K562 (cell line): ENCODE measurements around the gene PPP1CC. TPM values are rescaled to one million over a fixed set of nuclear protein-coding genes. Genes with fewer than 3 reads are reported as not detected.

Experiments used
- BMI1 ChIP-seq: fragments of 150-350 bp; IDR thresholded peaks from 2 replicates; pipeline ENCODE4 v1.6.1; 2014; ENCODE audit warnings: low read length
- CTCF ChIP-seq, 3 experiments: IDR thresholded peaks in 2 of 3; conservative IDR thresholded peaks in 1 of 3; 2 replicates each; pipeline ENCODE4 v1.5.1; 2011 to 2012; ENCODE audit warnings: low read length in 3 of 3, mild to moderate bottlenecking in 3 of 3, control low read depth in 2 of 3, improper control_type of control experiment in 1 of 3, inconsistent platforms in 1 of 3, low read depth in 1 of 3, mixed read lengths in 1 of 3, moderate library complexity in 1 of 3; ENCODE audit not compliant: insufficient read depth in 2 of 3
- DNMT1 ChIP-seq: fragments of 450-650 bp; IDR thresholded peaks from 2 replicates; pipeline ENCODE4 v1.6.1; 2016; ENCODE audit warnings: antibody characterized with exemption, mild to moderate bottlenecking
- FOXK1 ChIP-seq: sonication (generic); formaldehyde crosslinking; IDR thresholded peaks from 2 replicates; pipeline ENCODE4 v1.8.0; 2022; ENCODE audit warnings: missing genetic modification reagents, mild to moderate bottlenecking, borderline replicate concordance
- MGA ChIP-seq: fragments of 450-650 bp; IDR thresholded peaks from 2 replicates; pipeline ENCODE4 v1.6.1; 2016; ENCODE audit warnings: mild to moderate bottlenecking, moderate library complexity
- MYC ChIP-seq, 2 experiments: fragments of 250-450 bp in 1 of 2; sonication (Bioruptor Pico) in 1 of 2; IDR thresholded peaks; 2 replicates each; pipeline versions ENCODE4 v1.5.1 to v1.6.1; 2012 to 2021; ENCODE audit warnings: low read depth in 2 of 2, borderline replicate concordance in 1 of 2, improper control_type of control experiment in 1 of 2, low read length in 1 of 2, mild to moderate bottlenecking in 1 of 2, moderate library complexity in 1 of 2
- RAD51 ChIP-seq: fragments of 450-650 bp; IDR thresholded peaks from 2 replicates; pipeline ENCODE4 v1.7.1; 2016; ENCODE audit warnings: low read depth, mild to moderate bottlenecking, borderline replicate concordance
- TSHZ1 ChIP-seq: fragments of 250-450 bp; sonication (Bioruptor Pico); IDR thresholded peaks from 2 replicates; pipeline ENCODE4 v1.4.0; 2020; ENCODE audit warnings: mild to moderate bottlenecking, moderate library complexity
- ZNF165 ChIP-seq: fragments of 250-450 bp; sonication (Bioruptor Pico); IDR thresholded peaks from 2 replicates; pipeline ENCODE4 v1.4.0; 2020; ENCODE audit warnings: borderline replicate concordance
- ZNF3 ChIP-seq: fragments of 250-450 bp; sonication (Bioruptor Pico); IDR thresholded peaks from 2 replicates; pipeline ENCODE4 v1.5.0; 2021; ENCODE audit warnings: mild to moderate bottlenecking, moderate library complexity
- ZNF696 ChIP-seq: fragments of 250-450 bp; sonication (Bioruptor Pico); conservative IDR thresholded peaks from 2 replicates; pipeline ENCODE4 v1.4.0; 2020; ENCODE audit warnings: mild to moderate bottlenecking, moderate library complexity
- polyA plus RNA-seq, 8 experiments: library from polyadenylated mRNA; depleted of rRNA in 4 of 8; stranded (reverse) in 5 of 8; unstranded in 3 of 8; fragments of >200 nt; fragmentation: Nextera tagmentation in 2 of 8; fragmentation: Illumina TruSeq in 1 of 8; extraction: Ambion mirVana in 2 of 8; extraction: Trizol in 1 of 8; gene quantifications; 2 replicates each; pipeline versions ENCODE4 v1.2.1 to v1.2.3, GENCODE V29; 2011 to 2014; ENCODE audit warnings: inconsistent platforms in 1 of 8, missing spikeins in 1 of 8
- total RNA-seq, 7 experiments: library from RNA; depleted of rRNA in 6 of 7; stranded (reverse); fragments of >200 nt in 6 of 7; fragmentation: Illumina TruSeq in 2 of 7; extraction: Trizol in 2 of 7; gene quantifications; 2 replicates each; pipeline versions ENCODE4 v1.2.1 to v1.2.3, GENCODE V29; 2011 to 2021; ENCODE audit warnings: low replicate concordance in 1 of 7

The PPP1CC gene
- total and polyA plus RNA-seq, 9 of the 15 experiments (the other 6 are each of a cell fraction or from before 2014, with no cell fraction given) = 67.4 to 286 (median 195) TPM

GRCh38 chr12:110762891-110763290, 20.2 kb upstream of the PPP1CC start (continued):
- TF ChIP-seq MGA (peak; percentile 15; the same call in 1 of the 2 replicates), BMI1 (no peak), CTCF (IDR thresholded peaks at IDR 0.05 in 2 of 3, conservative IDR thresholded peaks at IDR 0.05 in 1 of 3; ENCODE audit: insufficient read depth in 2 of 3, low read depth in 1 of 3, low read length in 3 of 3) (no peak), ZNF3 (CRISPR knock-in tag) (no peak), DNMT1 (no peak), ZNF165 (CRISPR knock-in tag) (no peak), RAD51 (peak; percentile 67; the same call in 1 of the 2 replicates), TSHZ1 (CRISPR knock-in tag) (no peak), FOXK1 (CRISPR knock-in tag) (no peak), MYC (IDR thresholded peaks at IDR 0.05; ENCODE audit: low read depth, low read length) (no peak), MYC (CRISPR knock-in tag; IDR thresholded peaks at IDR 0.05; ENCODE audit: borderline replicate concordance, low read depth) (no peak), ZNF696 (CRISPR knock-in tag) (no peak)
